K562 (cell line): ENCODE data around the gene KAZN. TPM values are rescaled to one million over a fixed set of nuclear protein-coding genes. Genes with fewer than 3 reads are reported as not detected.

Source experiments
- CBX5 ChIP-seq: IDR thresholded peaks from 2 replicates; pipeline ENCODE4 v1.6.1; 2014; ENCODE audit warnings: low read depth, borderline replicate concordance
- CHD4 ChIP-seq: fragments of 200-600 bp; sonication (generic); IDR thresholded peaks from 3 replicates; pipeline ENCODE4 v1.6.1; 2012; ENCODE audit warnings: low read depth, mild to moderate bottlenecking, mixed read lengths, low read length, inconsistent platforms; ENCODE audit not compliant: insufficient read depth, insufficient replicate concordance, poor library complexity, severe bottlenecking
- CREBBP ChIP-seq: IDR thresholded peaks from one replicate; pipeline ENCODE4 v1.6.1; 2012; ENCODE audit warnings: low read depth, mild to moderate bottlenecking, control low read depth, inconsistent platforms, low read length
- FOXP4 ChIP-seq: sonication (generic); formaldehyde crosslinking; IDR thresholded peaks from 2 replicates; pipeline ENCODE4 v1.8.0; 2022; ENCODE audit warnings: mild to moderate bottlenecking, missing genetic modification reagents, borderline replicate concordance
- HBP1 ChIP-seq: fragments of 450-650 bp; formaldehyde crosslinking; IDR thresholded peaks from 2 replicates; pipeline ENCODE4 v1.4.0; 2022; ENCODE audit warnings: missing genetic modification characterization
- HCFC1 ChIP-seq: IDR thresholded peaks from 2 replicates; pipeline ENCODE4 v1.6.1; 2012; ENCODE audit warnings: low read depth, low read length, improper control_type of control experiment
- TFE3 ChIP-seq: fragments of 450-650 bp; formaldehyde crosslinking; IDR thresholded peaks from 2 replicates; pipeline ENCODE4 v1.4.0; 2020; ENCODE audit warnings: mild to moderate bottlenecking, mixed read lengths
- TSC22D4 ChIP-seq: fragments of 450-650 bp; IDR thresholded peaks from 2 replicates; pipeline ENCODE4 v1.6.1; 2016; ENCODE audit warnings: missing genetic modification characterization, missing biosample characterization, control low read depth
- ZBTB40 ChIP-seq, 2 experiments: fragments of 450-650 bp in 1 of 2; sonication (generic) in 1 of 2; formaldehyde crosslinking in 1 of 2; IDR thresholded peaks; 2 replicates each; pipeline versions ENCODE4 v1.7.1 to v1.9.0; 2016 to 2022; ENCODE audit warnings: inconsistent platforms in 1 of 2, mild to moderate bottlenecking in 1 of 2, missing genetic modification reagents in 1 of 2
- ZNF77 ChIP-seq: fragments of 250-450 bp; sonication (Bioruptor Pico); IDR thresholded peaks from 2 replicates; pipeline ENCODE4 v1.5.0; 2020
- polyA plus RNA-seq, 8 experiments: library from polyadenylated mRNA; depleted of rRNA in 4 of 8; stranded (reverse) in 5 of 8; unstranded in 3 of 8; fragments of >200 nt; fragmentation: Nextera tagmentation in 2 of 8; fragmentation: Illumina TruSeq in 1 of 8; extraction: Ambion mirVana in 2 of 8; extraction: Trizol in 1 of 8; gene quantifications; 2 replicates each; pipeline versions ENCODE4 v1.2.1 to v1.2.3, GENCODE V29; 2011 to 2014; ENCODE audit warnings: inconsistent platforms in 1 of 8, missing spikeins in 1 of 8
- total RNA-seq, 7 experiments: library from RNA; depleted of rRNA in 6 of 7; stranded (reverse); fragments of >200 nt in 6 of 7; fragmentation: Illumina TruSeq in 2 of 7; extraction: Trizol in 2 of 7; gene quantifications; 2 replicates each; pipeline versions ENCODE4 v1.2.1 to v1.2.3, GENCODE V29; 2011 to 2021; ENCODE audit warnings: low replicate concordance in 1 of 7

The KAZN gene
- total and polyA plus RNA-seq, 9 of the 15 experiments (the other 6 are each of a cell fraction or from before 2014, with no cell fraction given), result 2.1 to 21.6 (median 5.4) TPM

GRCh38 chr1:14782741-14783591 is 184.5 kb downstream of the KAZN start (continued):
- TF ChIP-seq TFE3 (CRISPR knock-in tag) (no peak), FOXP4 (CRISPR knock-in tag) (no peak), TSC22D4 (tag) (no peak), HBP1 (no peak), CBX5 (no peak), CHD4 (no peak), ZNF77 (CRISPR knock-in tag) (no peak), CREBBP (no peak), ZBTB40 (IDR thresholded peaks at IDR 0.05) (no peak), ZBTB40 (CRISPR knock-in tag; IDR thresholded peaks at IDR 0.05) (no peak), HCFC1 (no peak)
